GM18498 (cell line): ENCODE measurements around the gene SMARCE1.
"Not testable (repeated sequence)": the region's sequence is repeated elsewhere in the genome, so short reads cannot be mapped to it uniquely, and the experiment has no call there.

Source experiments
- ATAC-seq: cut with Tn5 transposase; IDR thresholded peaks from one replicate; pipeline ENCODE4 v1.9.1; 2021; ENCODE audit warnings: mild to moderate bottlenecking, moderate library complexity; ENCODE audit not compliant: unreplicated experiment

The SMARCE1 gene

GRCh38 chr17:40590742-40591141 lies 56.9 kb downstream of the SMARCE1 start:
- ATAC-seq: no peak

- no peak for ATAC-seq
Observed at GRCh38 chr17:40588552-40588951, 59.1 kb downstream of the SMARCE1 start.

GRCh38 chr17:40586264-40586663 lies 61.4 kb downstream of the SMARCE1 start:
- not testable (repeated sequence) for ATAC-seq

- ATAC-seq: not testable (repeated sequence)
Observed at GRCh38 chr17:40584950-40585349, 62.7 kb downstream of the SMARCE1 start.

- peak; percentile 92 for ATAC-seq
Observed at GRCh38 chr17:40582328-40582901, 65.2 kb downstream of the SMARCE1 start.

GRCh38 chr17:40580140-40580539 lies 67.5 kb downstream of the SMARCE1 start:
- no peak for ATAC-seq

GRCh38 chr17:40579471-40579870 lies 68.1 kb downstream of the SMARCE1 start:
- no peak for ATAC-seq

GRCh38 chr17:40577611-40578065 lies 70.0 kb downstream of the SMARCE1 start:
- peak; percentile 53 for ATAC-seq

GRCh38 chr17:40576113-40576740 lies 71.4 kb downstream of the SMARCE1 start:
- no peak for ATAC-seq
